Muscle of back (tissue), 11 donors: Measurements from ENCODE around the gene UNCX. TPM values are rescaled to one million over a fixed set of nuclear protein-coding genes. Genes with fewer than 3 reads are reported as not detected.
"Not testable (repeated sequence)": the region's sequence is repeated elsewhere in the genome, so short reads cannot be mapped to it uniquely, and the experiment has no call there.

Source experiments
- DNase-seq, 3 donors: peaks; one replicate each; pipeline versions ENCODE4 v3.0.0 to v3.0.0-alpha.2; 2013
- polyA plus RNA-seq, 10 donors: library from polyadenylated mRNA; unstranded; fragments of 120-200 nt; gene quantifications; one replicate each; pipeline ENCODE4 v1.2.1, GENCODE V29; 2013; ENCODE audit not compliant: insufficient read length in 10 of 10

UNCX gene
- polyA plus RNA-seq, 10 donors: 0.09 to 0.46 (median 0.26) TPM; not detected in 7

DNA sequence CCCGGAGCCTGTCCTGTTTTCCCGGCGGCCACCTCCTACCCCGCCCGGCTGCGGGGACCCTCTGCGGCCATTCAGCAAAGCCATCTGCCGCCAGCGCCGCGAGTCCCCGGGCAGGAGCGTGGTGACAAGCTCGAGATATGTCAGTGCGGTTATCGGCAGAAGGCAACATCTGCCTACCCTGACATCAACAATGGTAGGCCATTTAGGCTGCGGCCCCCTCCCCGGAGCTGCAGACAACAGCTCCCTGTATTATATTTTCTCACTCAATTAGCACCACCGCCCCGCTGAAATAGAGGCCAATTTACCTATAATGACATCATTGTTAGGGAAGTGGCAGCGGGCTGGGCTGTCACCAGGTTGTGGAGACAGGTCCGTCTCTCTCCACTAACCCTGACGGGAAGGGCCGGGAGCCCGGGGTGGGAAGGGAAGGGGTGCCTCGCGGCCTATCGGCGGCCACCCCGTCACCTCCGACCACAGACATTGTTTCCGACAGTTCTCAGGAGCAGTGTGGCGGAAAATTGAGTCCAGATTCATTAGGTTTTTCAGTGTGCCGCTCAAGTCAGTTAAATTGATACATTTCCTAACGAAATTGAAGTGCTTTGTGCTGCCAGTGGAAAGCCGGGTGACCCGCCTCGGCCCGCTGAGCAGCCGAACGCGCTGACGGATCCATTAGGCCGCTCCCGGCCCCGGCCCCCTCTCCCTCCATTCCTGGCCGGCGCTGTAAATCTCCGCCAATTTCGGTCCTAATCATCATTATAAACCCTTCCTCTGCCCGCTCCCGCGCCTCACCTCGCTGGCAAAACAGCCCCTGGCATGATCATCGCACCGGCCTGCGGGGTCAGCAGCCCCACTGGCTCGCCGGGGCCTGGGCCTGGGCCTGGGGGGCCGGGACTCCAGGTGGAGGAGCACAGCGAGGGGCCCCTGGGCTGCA lies 43.0 kb downstream of the UNCX start:
- DNase-seq: no peak

DNA sequence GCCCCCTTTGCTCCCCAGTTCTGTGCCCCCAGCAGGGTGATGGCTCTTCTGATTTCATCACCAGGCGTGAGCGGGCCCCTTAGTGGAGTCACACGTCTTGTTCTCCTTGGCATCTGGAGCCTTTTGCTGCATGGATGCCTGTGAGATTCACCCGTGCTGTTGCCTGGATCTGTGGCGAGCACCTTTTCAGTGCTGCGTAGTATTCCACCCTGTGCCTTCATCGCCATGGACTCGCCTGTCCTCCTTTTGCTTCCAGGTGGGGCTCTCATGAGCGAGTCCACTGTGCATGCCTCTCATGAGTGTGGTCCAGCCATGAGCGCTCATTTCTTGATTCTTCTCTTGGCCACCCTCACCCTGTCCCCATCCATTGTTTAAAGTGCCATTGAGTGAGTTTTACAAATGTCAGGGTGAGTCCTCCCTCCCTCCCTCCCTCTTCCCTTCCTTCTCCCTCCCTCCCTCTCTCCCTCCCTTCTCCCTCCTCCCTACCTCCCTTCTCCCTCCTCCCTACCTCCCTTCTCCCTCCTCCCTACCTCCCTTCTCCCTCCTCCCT lies 44.0 kb downstream of the UNCX start:
- DNase-seq: no peak

DNA sequence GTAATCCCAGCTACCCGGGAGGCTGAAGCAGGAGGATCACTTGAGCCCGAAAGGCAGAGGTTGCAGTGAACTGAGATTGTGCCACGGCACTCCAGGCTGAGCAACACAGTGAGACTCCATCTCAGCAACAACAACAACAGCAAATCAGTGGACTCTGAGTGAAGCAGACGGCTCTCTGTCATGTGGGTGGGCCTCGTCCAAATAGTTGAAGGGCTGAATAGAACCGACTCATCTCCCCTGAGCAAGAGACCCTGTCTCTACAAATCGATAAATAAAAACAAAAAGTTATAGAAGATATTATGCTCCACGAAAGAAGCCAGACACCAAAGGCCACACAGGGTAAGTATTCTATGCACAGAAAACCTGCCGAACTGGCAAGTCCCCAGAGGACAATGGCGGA lies 45.9 kb downstream of the UNCX start:
- no peak for DNase-seq

DNA sequence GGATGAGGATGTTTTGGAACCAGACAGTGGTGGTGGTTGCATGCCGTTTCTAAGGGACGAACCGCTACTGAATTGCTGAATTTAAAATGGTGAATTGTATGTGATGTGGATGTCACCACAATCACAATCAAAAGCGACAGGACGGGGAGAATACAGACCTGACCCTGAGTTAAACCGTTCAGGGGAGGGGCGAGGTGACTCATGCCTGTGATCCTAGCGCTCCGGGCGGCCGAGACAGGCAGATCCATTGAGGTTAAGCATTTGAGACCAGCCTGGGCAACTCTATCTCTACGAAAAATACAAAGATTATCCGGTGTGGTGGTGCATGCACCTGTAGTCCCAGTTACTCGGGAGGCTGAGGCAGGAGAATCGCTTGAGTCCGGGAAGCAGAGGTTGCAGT lies 46.4 kb downstream of the UNCX start:
- DNase-seq: no peak

DNA sequence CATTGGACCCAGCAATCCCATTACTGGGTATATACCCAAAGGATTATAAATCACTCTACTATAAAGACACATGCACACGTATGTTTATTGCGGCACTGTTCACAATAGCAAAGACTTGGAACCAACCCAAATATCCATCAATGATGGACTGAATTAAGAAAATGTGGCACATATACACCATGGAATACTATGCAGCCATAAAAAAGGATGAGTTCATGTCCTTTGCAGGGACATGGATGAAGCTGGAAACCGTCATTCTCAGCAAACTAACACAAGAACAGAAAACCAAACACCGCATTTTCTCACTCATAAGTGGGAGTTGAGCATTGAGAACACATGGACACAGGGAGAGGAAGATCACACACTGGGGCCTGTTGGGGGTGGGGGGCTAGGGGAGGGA lies 47.2 kb downstream of the UNCX start:
- DNase-seq: not testable (repeated sequence)

DNA sequence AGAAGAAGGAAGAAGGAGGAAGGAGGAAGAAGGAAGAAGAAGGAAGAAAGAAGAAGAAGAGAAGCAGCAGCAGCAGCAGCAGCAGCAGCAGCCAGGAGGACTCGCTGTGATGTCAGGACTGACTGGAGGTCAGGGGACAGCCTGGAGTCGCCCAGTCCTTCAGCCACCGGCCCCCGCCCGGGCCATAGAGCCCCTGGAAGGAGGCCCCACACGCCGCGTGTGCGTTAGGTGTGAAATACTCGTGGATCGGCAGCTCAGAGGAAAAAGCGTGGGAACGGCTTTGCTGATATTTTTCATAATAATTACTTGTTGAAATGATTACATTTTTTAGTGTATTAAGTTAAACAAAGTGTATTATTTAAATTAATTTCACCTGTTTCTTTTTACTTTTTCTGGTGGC lies 48.4 kb downstream of the UNCX start:
- DNase-seq: no peak

DNA sequence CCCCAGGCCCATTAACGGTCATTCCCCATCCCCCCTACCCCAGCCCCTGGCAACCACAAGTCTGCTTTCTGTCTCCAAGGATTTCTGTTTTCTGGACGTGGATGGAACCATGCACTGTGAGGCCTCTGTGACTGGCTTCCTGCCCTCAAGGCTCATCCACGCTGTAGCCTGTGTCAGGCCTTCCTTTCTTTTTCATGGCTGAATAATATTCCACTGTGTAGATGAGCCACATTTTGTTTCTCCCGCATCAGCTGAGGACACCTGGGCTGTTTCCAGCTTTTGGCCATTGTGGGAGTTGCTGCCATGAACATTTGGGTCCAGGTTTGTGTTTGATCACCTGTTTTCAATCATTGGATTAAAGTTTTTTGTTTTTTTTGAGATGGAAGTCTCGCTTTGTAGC lies 50.0 kb downstream of the UNCX start:
- DNase-seq: no peak

DNA sequence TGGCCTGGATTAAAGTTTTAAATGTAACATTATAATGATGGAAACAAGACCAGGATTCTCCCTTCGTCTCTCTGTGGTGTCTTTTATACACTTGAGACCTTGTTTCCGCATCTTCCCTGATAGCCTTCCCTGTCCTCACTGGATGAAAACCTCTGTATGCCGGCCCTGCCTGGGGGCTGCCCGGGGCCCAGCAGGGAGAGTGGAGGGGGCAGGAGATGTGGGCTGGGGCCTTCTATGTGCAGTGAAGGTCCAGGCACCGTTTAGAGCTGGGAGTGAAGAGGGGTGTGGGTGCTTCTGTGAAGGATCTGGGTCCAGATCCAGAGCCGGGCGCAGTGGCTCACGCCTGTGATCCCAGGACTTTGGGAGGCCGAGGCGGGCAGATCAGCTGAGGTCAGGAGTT lies 50.7 kb downstream of the UNCX start:
- no peak for DNase-seq

DNA sequence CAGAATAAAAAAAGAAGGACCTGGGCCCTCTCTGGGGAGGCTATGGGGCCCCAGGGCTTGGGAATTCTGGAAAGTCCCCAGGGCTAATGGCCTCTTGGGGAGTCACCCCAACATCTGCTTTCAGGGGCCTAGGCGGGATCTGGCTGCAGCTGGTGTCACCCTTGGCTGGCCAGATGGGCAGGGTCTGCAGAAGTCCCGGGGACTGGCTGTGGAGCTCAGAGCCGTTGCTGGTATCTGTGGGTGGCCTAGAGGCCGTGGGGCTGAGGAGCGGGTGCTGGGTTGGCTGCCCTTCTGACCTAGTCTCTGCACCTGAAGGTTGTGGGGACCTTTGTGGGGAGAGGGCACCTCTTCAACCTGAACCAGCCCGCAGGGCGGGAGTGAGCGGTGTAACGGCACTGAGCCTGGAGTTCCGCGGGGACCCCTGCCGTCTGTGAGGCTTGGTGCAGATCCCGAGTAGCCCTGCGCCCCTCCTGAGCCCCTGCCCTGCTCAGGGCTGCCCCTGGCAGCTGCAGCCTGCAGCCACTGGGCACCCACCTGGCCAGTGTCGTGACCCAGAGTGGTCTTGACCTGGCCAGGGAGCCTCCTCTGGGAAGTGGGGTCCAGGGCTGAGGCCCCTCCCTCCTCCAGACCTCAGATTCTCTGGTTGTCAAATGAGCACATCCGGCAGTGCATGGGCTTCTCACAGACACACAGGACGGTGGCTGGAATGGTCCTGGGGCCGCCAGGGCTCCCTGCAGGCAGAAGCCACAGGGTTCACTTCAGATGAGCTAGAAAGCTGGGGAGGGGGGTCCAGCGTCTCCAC lies 51.5 kb downstream of the UNCX start:
- no peak for DNase-seq

DNA sequence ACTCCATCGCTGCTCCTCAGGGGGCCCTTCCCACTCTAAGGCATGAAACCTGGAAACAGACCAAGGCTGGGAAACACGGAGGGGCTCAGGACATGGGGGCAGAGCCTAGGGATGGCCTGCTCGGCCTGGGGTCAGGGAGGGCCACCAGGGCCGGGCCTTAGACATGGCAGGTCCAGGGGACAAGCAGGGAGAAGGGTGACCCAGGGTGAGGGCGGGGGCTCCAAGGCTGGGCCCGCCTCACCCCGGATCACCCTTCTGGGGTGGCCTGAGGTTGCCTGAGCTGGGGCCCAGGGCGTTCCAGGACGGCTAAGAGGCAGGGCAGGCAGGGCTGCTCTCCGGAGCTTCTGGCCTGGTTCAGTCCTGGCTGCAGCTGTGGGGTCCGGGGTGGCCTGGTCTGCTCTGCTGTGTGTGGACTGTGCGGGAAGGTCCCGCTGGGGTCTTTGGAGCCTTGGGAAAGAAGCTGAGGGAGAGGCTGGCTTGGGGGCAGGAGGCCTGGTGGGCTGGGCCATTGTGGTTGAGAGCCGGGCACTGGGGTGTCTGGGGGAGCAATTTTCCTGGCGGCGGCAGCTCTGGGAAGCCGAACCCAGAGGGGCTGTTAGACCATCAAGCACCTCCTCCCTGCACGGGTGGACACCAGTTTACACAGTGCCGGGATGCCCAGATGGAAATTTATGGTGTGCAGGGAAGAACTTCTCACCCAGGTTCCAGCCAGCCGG lies 52.2 kb downstream of the UNCX start:
- no peak for DNase-seq

DNA sequence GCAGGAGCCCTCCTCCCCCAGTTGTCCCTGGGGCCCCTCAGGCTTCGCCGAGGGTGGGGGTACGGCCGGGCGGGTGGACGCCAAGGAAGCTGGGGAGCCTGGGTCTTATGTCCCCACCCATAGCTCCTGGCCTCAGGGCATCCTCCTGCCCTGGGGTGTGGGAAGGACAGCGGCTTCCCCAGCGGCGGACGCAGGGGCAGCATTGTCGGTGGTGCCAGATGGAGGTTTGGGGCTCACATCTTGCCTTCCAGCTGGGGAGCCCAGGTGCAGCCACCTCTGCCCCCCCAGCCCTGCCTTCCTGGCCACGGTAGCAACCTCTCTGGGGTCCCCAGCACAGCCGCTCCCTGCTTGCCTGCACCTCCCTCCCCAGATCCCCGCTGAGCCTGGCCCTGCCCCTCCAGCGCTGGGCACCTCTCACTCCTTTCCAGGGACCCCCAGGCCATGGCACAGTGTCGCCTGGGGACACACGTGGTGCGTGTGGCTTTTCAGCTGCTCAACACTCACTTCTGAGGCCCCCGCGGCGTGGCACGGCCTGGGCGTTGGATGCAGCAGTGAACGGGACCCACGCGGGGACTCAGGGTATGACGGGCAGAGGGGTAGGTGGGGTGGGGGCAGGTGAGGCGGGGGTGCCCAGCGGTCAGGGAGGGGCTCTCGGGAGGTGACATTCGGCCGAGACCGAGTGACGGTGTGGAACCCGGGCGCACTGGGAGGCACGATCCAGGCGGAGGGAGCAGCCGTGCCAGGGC lies 53.1 kb downstream of the UNCX start:
- DNase-seq: no peak

Other genes starting within 250 kb of the UNCX start
- gene CYP2W1, start 249.7 kb upstream of the UNCX start, polyA plus RNA-seq: 10 to 100 TPM in 2 of 10 donors, under 1 TPM in 8; 0.27 to 11.0 (median 0.36) TPM
- 1 to 10 TPM; 1.4 to 4.4 (median 3.2) TPM for gene GPR146, start 188.3 kb upstream of the UNCX start, polyA plus RNA-seq
- 10 to 100 TPM in 5 of 10 donors, 1 to 10 TPM in 5; 6.5 to 15.5 (median 9.9) TPM for gene GPER1, start 144.8 kb upstream of the UNCX start, polyA plus RNA-seq
- gene ZFAND2A, start 72.7 kb upstream of the UNCX start, polyA plus RNA-seq: 10 to 100 TPM; 10.2 to 17.9 (median 13.8) TPM
- gene MICALL2, start 226.6 kb downstream of the UNCX start, polyA plus RNA-seq: 10 to 100 TPM in 1 of 10 donors, 1 to 10 TPM in 9; 4.0 to 10.2 (median 6.0) TPM